Measurements from ENCODE around the gene FABP3.
A peak's percentile ranks its signal among the peaks of the same experiment; 100 is the strongest.

The FABP3 gene

DNA sequence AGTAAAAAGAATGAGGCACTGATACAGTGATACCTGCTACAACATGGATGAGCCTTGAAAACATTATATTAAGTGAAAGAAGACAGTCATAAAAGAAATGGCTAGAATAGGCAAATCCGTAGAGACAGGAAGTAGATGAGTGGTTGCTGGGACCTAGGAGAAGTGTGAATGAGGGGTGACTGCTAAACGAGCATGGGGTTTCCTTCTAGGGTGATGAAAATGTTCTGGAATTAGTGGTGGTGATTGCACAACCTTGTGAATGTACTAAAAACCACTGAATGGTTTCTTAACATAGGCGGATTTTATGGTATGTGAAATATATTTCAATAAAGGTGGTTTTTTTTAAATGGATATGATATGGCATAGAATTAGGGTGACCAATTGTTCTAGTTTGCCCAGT lies 27.5 kb upstream of the FABP3 start:
- no peak overlapping the region for H3K4me3 ChIP-seq (ENCODE audit: control insufficient read depth, low read depth, low read length)
- no peak for DNase-seq (ENCODE audit: low read depth)
- TF ChIP-seq, protein P1, sequence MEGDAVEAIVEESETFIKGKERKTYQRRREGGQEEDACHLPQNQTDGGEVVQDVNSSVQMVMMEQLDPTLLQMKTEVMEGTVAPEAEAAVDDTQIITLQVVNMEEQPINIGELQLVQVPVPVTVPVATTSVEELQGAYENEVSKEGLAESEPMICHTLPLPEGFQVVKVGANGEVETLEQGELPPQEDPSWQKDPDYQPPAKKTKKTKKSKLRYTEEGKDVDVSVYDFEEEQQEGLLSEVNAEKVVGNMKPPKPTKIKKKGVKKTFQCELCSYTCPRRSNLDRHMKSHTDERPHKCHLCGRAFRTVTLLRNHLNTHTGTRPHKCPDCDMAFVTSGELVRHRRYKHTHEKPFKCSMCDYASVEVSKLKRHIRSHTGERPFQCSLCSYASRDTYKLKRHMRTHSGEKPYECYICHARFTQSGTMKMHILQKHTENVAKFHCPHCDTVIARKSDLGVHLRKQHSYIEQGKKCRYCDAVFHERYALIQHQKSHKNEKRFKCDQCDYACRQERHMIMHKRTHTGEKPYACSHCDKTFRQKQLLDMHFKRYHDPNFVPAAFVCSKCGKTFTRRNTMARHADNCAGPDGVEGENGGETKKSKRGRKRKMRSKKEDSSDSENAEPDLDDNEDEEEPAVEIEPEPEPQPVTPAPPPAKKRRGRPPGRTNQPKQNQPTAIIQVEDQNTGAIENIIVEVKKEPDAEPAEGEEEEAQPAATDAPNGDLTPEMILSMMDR (IDR thresholded peaks at IDR 0.05; ENCODE audit: control insufficient read depth, insufficient read depth, low read depth, low read length, missing control alignments) = no peak

- H3K4me3 ChIP-seq (ENCODE audit: control insufficient read depth, low read depth, low read length) = no peak overlapping the region
- TF ChIP-seq, protein P1 (IDR thresholded peaks at IDR 0.05; ENCODE audit: control insufficient read depth, insufficient read depth, low read depth, low read length, missing control alignments) = no peak
- DNase-seq (ENCODE audit: low read depth) = no peak
Observed at GRCh38 chr1:31399976-31400375, 27.1 kb upstream of the FABP3 start.

- DNase-seq (ENCODE audit: low read depth) = no peak
- TF ChIP-seq, protein P1 (IDR thresholded peaks at IDR 0.05; ENCODE audit: control insufficient read depth, insufficient read depth, low read depth, low read length, missing control alignments) = no peak
- H3K4me3 ChIP-seq (ENCODE audit: control insufficient read depth, low read depth, low read length) = no peak overlapping the region
Observed at GRCh38 chr1:31398246-31398645, 25.4 kb upstream of the FABP3 start.

DNA sequence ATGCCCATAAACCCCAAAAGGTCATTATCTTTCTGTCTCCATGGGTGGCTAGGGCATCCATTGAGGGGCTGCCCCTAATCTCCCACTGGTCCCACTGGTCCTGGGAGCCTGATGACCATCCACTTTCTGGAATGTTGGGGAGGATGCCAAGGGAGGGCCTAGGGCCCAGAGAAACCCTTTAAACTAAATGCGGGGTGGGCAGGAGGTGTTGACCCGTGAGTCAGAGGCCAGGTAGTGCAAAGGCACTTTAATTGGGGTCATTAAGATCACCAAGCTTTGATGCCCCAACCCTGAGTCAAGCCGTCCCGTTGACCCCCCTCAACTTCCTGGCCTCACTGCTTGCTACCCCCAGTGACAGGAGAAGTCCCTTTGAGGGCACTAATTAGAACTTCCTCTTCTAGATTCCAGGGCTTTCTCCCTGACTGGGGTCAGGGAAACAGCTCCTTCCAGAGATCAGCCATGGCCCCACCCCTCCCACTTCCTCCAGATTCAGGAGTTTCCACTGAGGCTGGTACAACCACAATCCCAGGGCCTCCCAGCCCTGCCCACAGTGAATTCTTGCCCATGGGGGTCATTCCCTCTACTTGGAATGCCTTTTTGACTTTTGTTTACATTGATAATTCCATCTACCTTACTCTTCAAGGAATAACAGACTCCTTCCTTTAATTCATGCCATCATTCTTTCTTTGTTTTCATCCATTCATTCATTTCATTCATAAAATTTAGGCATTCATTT lies 24.7 kb upstream of the FABP3 start:
- no peak for DNase-seq (ENCODE audit: low read depth)
- TF ChIP-seq, protein P1 (IDR thresholded peaks at IDR 0.05; ENCODE audit: control insufficient read depth, insufficient read depth, low read depth, low read length, missing control alignments) = no peak
- no peak overlapping the region for H3K4me3 ChIP-seq (ENCODE audit: control insufficient read depth, low read depth, low read length)

DNA sequence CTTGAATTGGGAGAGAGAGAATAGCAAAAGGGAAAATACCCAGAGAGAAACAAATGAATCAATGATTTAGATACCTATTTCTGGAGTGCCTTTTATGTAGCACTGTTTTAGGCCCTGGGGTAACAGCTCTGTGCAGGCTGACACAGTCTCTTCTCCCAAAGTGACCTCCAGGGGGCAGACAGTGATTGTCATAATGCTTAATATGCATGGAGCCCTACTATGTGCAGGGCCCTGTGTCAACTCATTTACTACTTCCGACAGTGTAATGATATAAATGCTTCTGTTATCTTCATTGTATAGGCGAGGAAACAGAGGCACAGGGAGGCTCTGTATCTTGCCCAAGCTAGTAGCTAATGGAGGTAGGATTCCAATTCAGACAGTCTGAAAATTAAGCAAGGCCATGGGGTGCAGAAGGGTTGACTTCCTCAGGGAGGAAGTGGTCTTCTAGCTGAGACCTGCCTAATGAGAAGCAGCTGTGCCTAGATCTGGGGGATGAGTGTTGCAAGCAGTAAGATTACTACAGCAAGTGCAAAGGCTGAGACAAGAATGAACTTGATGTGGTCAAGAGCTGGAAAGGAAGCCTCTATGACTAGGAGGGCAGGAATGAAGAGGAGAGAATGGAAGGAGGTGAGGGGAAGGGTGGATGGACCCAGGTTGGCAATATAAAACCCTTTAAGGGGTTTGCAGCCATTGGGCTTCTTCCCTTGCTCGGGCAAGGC lies 23.9 kb upstream of the FABP3 start:
- H3K4me3 ChIP-seq (ENCODE audit: control insufficient read depth, low read depth, low read length) = no peak overlapping the region
- TF ChIP-seq, protein P1 (IDR thresholded peaks at IDR 0.05; ENCODE audit: control insufficient read depth, insufficient read depth, low read depth, low read length, missing control alignments) = peak; percentile 51
- peak; percentile 91 for DNase-seq (ENCODE audit: low read depth)

GRCh38 chr1:31394584-31395193 lies 21.8 kb upstream of the FABP3 start:
- H3K4me3 ChIP-seq (ENCODE audit: control insufficient read depth, low read depth, low read length) = no peak overlapping the region; the same call in 1 of the 2 replicates
- TF ChIP-seq, protein P1 (IDR thresholded peaks at IDR 0.05; ENCODE audit: control insufficient read depth, insufficient read depth, low read depth, low read length, missing control alignments) = peak; percentile 94
- no peak for DNase-seq (ENCODE audit: low read depth)

Data from AG09309 (cell line).